Loucy (cell line): ENCODE results near the gene PTPRT.

ENCODE experiments used
- H2AFZ ChIP-seq: fragments of 200-600 bp; sonication (generic); 2 replicates; pipeline ENCODE4 v1.6.0; 2016; ENCODE audit warnings: antibody characterized with exemption, mild to moderate bottlenecking, low read length, moderate library complexity
- H3F3A ChIP-seq: fragments of 200-600 bp; 2 replicates; pipeline ENCODE4 v1.6.0; 2016; ENCODE audit warnings: antibody characterized with exemption, low read depth, mild to moderate bottlenecking
- H3K27me3 ChIP-seq: fragments of 200-600 bp; sonication (generic); 2 replicates; pipeline ENCODE4 v1.6.1; 2014; ENCODE audit warnings: low read length, mild to moderate bottlenecking; ENCODE audit not compliant: insufficient read depth, poor library complexity, severe bottlenecking
- H3K36me3 ChIP-seq: fragments of 200-600 bp; sonication (generic); 2 replicates; pipeline ENCODE4 v1.6.1; 2016; ENCODE audit warnings: low read length; ENCODE audit not compliant: insufficient read depth
- H3K4me1 ChIP-seq: fragments of 200-600 bp; sonication (generic); 2 replicates; pipeline ENCODE4 v1.5.1; 2014; ENCODE audit warnings: low read length, mild to moderate bottlenecking; ENCODE audit not compliant: insufficient read depth, poor library complexity, severe bottlenecking
- H3K4me2 ChIP-seq: fragments of 200-600 bp; sonication (generic); 2 replicates; pipeline ENCODE4 v1.6.0; 2014; ENCODE audit warnings: antibody characterized with exemption, low read length, low read depth, mild to moderate bottlenecking; ENCODE audit not compliant: poor library complexity, severe bottlenecking
- H3K4me3 ChIP-seq: fragments of 200-600 bp; sonication (generic); 2 replicates; pipeline ENCODE4 v1.5.1; 2014; ENCODE audit warnings: low read length, mild to moderate bottlenecking, mixed read lengths; ENCODE audit not compliant: poor library complexity, severe bottlenecking
- H3K79me2 ChIP-seq: fragments of 200-600 bp; sonication (generic); 2 replicates; pipeline ENCODE4 v1.6.1; 2014; ENCODE audit warnings: low read length; ENCODE audit not compliant: insufficient read depth
- H3K9ac ChIP-seq: fragments of 200-600 bp; sonication (generic); 2 replicates; pipeline ENCODE4 v1.6.0; 2014; ENCODE audit warnings: mild to moderate bottlenecking, low read depth, low read length, moderate library complexity; ENCODE audit not compliant: poor library complexity, severe bottlenecking
- H3K9me2 ChIP-seq: fragments of 200-600 bp; sonication (generic); replicated peaks from 2 replicates; pipeline ENCODE4 v1.6.1; 2016; ENCODE audit warnings: low read depth, low read length, mixed read lengths
- H3K9me3 ChIP-seq: fragments of 200-600 bp; sonication (generic); 2 replicates; pipeline ENCODE4 v1.6.1; 2014; ENCODE audit warnings: mild to moderate bottlenecking, antibody characterized with exemption, low read length, low read depth; ENCODE audit not compliant: insufficient read depth
- H4K20me1 ChIP-seq: fragments of 200-600 bp; sonication (generic); 2 replicates; pipeline ENCODE4 v1.6.0; 2014; ENCODE audit warnings: antibody characterized with exemption, low read length, mild to moderate bottlenecking; ENCODE audit not compliant: insufficient read depth, poor library complexity, severe bottlenecking
- CTCF ChIP-seq: fragments of 200-600 bp; sonication (generic); conservative IDR thresholded peaks from 2 replicates; pipeline ENCODE4 v1.5.1; 2014; ENCODE audit warnings: mild to moderate bottlenecking, antibody characterized with exemption, low read length
- EZH2phosphoT487 ChIP-seq: fragments of 200-600 bp; IDR thresholded peaks from 2 replicates; pipeline ENCODE4 v1.6.1; 2018; ENCODE audit warnings: antibody characterized with exemption, mild to moderate bottlenecking, moderate library complexity, borderline replicate concordance

Gene PTPRT

DNA sequence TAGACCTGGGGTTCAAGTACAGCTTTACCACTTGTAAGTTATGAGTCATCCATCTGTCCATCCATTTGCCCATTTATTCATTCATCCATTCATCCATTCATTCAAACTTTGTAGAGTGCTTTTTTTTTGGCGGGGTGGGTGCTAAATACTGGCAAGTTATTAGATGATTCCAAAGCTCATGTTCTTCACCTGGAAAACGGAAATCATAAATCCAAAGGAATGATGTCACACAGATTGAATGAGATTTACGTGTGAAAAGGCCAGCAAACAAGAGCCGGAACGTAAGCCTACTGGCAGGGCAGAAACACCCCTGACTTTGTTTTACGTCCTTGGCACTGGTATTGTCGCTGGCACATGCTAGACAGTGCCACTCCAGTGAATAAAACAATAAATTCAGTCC, 1090.6 kb downstream of the PTPRT start:
- H3F3A ChIP-seq, result no peaks in the 10 kb centered on the region
- no peaks in the 10 kb centered on the region for H3K9me3 ChIP-seq
- H3K9me2 ChIP-seq, result no peaks in the 10 kb centered on the region
- H3K9ac ChIP-seq, result no peak overlapping the region
- no peaks in the 10 kb centered on the region for H4K20me1 ChIP-seq
- TF ChIP-seq CTCF (no peak), EZH2phosphoT487 (no peak)
- no peaks in the 10 kb centered on the region for H3K4me1 ChIP-seq
- H2AFZ ChIP-seq, result no peak overlapping the region
- no peaks in the 10 kb centered on the region for H3K79me2 ChIP-seq
- H3K4me3 ChIP-seq, result no peak overlapping the region
- no peaks in the 10 kb centered on the region for H3K27me3 ChIP-seq
- no peaks in the 10 kb centered on the region for H3K36me3 ChIP-seq
- no peak overlapping the region for H3K4me2 ChIP-seq

DNA sequence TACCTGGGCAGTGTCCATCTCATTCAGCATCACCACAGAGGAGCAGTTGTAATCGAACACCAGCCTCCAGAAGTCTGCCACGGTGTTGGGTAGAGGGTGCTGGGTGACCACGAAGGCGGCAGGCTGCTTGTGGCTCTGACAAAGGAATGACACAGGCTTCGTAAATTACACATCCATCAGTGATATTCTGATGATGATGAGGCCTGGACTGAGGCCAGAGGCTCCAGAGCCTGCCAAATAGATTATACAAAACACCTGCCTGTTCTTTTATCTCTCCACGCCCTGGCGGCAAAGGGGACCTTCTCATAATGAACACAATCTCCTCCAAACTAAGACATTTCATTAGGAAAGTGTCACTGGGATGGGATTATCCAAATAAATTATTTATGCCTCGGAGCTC, 1091.3 kb downstream of the PTPRT start:
- Histone ChIP-seq H3K79me2 (no peaks in the 10 kb centered on the region), H3K4me3 (no peak overlapping the region), H3K4me2 (no peak overlapping the region), H3K9me2 (no peaks in the 10 kb centered on the region), H4K20me1 (no peaks in the 10 kb centered on the region), H3F3A (no peaks in the 10 kb centered on the region), H3K27me3 (no peaks in the 10 kb centered on the region), H3K36me3 (no peaks in the 10 kb centered on the region), H3K9ac (no peak overlapping the region), H3K4me1 (no peaks in the 10 kb centered on the region), H2AFZ (no peak overlapping the region), H3K9me3 (no peaks in the 10 kb centered on the region)
- no peak for TF ChIP-seq EZH2phosphoT487
- TF ChIP-seq CTCF, result no peak

DNA sequence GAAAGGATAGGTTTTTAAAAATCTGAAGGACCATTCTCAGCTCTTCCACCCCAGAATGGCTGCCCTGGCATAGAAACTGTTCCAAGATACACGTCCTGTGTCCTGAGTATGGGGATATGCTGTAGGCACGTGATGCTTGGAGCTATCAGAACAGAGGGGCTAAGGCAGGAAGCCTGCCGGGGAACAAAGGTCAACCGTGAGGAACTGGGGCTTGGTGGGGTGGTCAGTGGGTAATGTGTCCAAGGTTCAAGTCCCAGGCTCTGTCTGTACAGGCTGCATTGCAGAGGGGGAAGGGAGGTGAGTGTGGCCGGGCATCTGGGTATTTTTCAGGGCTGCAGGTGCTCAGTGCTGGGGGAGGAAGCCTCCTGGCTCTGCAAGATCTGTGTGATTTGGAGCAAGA, 1092.0 kb downstream of the PTPRT start:
- no peaks in the 10 kb centered on the region for H3K9me3 ChIP-seq
- no peaks in the 10 kb centered on the region for H3K79me2 ChIP-seq
- H3K9ac ChIP-seq, result no peak overlapping the region
- TF ChIP-seq EZH2phosphoT487 (no peak), CTCF (no peak)
- no peaks in the 10 kb centered on the region for H3F3A ChIP-seq
- no peaks in the 10 kb centered on the region for H3K4me1 ChIP-seq
- no peaks in the 10 kb centered on the region for H3K27me3 ChIP-seq
- H3K36me3 ChIP-seq, result no peaks in the 10 kb centered on the region
- H3K4me2 ChIP-seq, result no peak overlapping the region
- no peak overlapping the region for H2AFZ ChIP-seq
- no peaks in the 10 kb centered on the region for H3K9me2 ChIP-seq
- H3K4me3 ChIP-seq, result no peak overlapping the region
- H4K20me1 ChIP-seq, result no peaks in the 10 kb centered on the region
